ENCODE measurements around the gene CMTM4.

- no peak for TF ChIP-seq CHD2 (IDR thresholded peaks at IDR 0.05; ENCODE audit: low read length)
- no peak for TF ChIP-seq EZH2 (IDR thresholded peaks at IDR 0.05; ENCODE audit: low read depth, low read length, severe bottlenecking)
- no peak for TF ChIP-seq POLR2A (IDR thresholded peaks at IDR 0.05; ENCODE audit: control extremely low read depth in 1 of 2, low read depth in 2 of 2, low read length in 2 of 2)
- TF ChIP-seq CREB1 (IDR thresholded peaks at IDR 0.05) = no peak
These were observed 7.3 kb downstream of the CMTM4 start for GRCh38 chr16:66689282-66689681.

Data from H1 (cell line).